ENCODE results near the gene BRIP1.

The BRIP1 gene

GRCh38 chr17:61750656-61751055, 112.7 kb downstream of the BRIP1 start:
- no peak for TF ChIP-seq NFIC (IDR thresholded peaks at IDR 0.05)
- no peak for TF ChIP-seq CREB1 (IDR thresholded peaks at IDR 0.05; ENCODE audit: low read depth)
- TF ChIP-seq YY1 (IDR thresholded peaks at IDR 0.05; ENCODE audit: low read depth), result no peak
- no peak for TF ChIP-seq EP300 (IDR thresholded peaks at IDR 0.05; ENCODE audit: borderline replicate concordance)
- TF ChIP-seq TAF1 (IDR thresholded peaks at IDR 0.05; ENCODE audit: low read depth), result no peak
- TF ChIP-seq EGR1 (IDR thresholded peaks at IDR 0.05), result no peak
- TF ChIP-seq CEBPB (IDR thresholded peaks at IDR 0.05), result no peak
- no peak for TF ChIP-seq MAX (IDR thresholded peaks at IDR 0.05)
- no peak for TF ChIP-seq FOXM1 (IDR thresholded peaks at IDR 0.05; ENCODE audit: borderline replicate concordance, low read depth)
- TF ChIP-seq ZBTB7A (IDR thresholded peaks at IDR 0.05; ENCODE audit: low read depth), result no peak
- no peak for TF ChIP-seq TEAD4 (IDR thresholded peaks at IDR 0.05)
- no peak for TF ChIP-seq USF1 (IDR thresholded peaks at IDR 0.05)
- no peak for TF ChIP-seq RAD21 (IDR thresholded peaks at IDR 0.05; ENCODE audit: low read depth)
- TF ChIP-seq, protein P1, sequence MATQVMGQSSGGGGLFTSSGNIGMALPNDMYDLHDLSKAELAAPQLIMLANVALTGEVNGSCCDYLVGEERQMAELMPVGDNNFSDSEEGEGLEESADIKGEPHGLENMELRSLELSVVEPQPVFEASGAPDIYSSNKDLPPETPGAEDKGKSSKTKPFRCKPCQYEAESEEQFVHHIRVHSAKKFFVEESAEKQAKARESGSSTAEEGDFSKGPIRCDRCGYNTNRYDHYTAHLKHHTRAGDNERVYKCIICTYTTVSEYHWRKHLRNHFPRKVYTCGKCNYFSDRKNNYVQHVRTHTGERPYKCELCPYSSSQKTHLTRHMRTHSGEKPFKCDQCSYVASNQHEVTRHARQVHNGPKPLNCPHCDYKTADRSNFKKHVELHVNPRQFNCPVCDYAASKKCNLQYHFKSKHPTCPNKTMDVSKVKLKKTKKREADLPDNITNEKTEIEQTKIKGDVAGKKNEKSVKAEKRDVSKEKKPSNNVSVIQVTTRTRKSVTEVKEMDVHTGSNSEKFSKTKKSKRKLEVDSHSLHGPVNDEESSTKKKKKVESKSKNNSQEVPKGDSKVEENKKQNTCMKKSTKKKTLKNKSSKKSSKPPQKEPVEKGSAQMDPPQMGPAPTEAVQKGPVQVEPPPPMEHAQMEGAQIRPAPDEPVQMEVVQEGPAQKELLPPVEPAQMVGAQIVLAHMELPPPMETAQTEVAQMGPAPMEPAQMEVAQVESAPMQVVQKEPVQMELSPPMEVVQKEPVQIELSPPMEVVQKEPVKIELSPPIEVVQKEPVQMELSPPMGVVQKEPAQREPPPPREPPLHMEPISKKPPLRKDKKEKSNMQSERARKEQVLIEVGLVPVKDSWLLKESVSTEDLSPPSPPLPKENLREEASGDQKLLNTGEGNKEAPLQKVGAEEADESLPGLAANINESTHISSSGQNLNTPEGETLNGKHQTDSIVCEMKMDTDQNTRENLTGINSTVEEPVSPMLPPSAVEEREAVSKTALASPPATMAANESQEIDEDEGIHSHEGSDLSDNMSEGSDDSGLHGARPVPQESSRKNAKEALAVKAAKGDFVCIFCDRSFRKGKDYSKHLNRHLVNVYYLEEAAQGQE (IDR thresholded peaks at IDR 0.05; ENCODE audit: low read depth), result no peak

DNA sequence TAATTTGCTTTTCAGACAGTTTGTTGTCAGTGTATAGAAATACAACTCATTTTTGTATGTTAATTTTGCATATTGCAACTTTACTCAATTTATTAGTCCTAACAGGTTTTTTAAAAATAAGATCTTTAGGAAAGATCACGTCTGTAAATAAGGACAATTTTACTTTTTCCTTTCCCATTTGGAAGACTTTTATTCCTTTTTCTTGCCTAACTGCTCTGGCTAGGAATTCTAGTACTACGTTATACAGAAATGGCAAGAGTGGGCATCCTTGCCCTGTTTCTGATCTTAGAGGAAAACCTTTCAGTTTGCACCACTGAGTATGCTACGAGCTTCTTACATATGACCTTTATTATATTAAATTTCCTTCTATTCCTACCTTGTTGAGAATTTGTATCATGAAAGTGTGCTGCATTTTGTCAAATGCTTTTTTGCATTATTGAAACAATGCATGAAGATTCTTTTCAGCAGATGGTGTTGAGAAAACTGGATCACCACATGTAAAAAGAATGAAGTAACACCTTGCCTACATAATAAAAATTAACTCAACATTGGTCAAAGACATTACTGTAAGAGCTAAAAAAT, 113.4 kb downstream of the BRIP1 start:
- no peak for TF ChIP-seq ZBTB7A (IDR thresholded peaks at IDR 0.05; ENCODE audit: low read depth)
- TF ChIP-seq EGR1 (IDR thresholded peaks at IDR 0.05), result no peak
- no peak for TF ChIP-seq RAD21 (IDR thresholded peaks at IDR 0.05; ENCODE audit: low read depth)
- TF ChIP-seq NFIC (IDR thresholded peaks at IDR 0.05), result no peak
- TF ChIP-seq YY1 (IDR thresholded peaks at IDR 0.05; ENCODE audit: low read depth), result no peak

DNA sequence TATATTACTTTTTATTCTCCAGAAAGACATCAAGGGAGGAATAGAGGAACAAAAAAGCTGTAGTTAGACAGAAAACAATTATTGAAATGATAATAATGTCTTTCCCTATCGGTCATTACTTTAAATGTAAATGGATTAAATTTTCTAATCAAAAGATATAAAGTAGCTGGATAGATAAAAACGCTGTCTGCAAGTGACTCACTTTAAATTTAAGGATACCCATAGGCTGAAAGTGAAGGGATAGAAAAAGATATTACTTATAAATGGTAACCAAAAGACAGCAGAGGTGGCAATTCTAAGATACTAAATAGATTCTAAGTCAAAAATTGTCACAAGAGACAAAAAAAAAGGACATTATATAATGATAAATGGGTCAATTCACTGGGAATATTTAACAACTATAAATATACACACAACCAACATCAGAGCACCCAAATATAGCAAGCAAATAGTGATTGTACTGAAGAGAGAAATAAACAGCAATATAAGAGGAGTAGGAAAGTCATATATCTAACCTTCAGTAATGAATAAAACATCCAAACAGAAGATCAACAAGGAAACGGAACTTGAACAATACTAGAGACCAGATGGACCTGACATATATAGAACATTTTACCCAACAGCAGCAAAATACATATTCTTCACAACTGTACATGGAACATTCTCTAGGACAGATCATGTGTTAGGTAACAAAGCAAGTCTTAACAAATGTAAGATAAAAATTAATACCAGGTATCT, 116.9 kb downstream of the BRIP1 start:
- TF ChIP-seq YY1 (IDR thresholded peaks at IDR 0.05; ENCODE audit: low read depth) (no peak), EP300 (IDR thresholded peaks at IDR 0.05; ENCODE audit: borderline replicate concordance) (no peak), TCF12 (IDR thresholded peaks at IDR 0.05; ENCODE audit: low read depth) (no peak), ZBTB7A (IDR thresholded peaks at IDR 0.05; ENCODE audit: low read depth) (no peak), TEAD4 (IDR thresholded peaks at IDR 0.05) (no peak), CEBPB (IDR thresholded peaks at IDR 0.05) (no peak), FOXM1 (IDR thresholded peaks at IDR 0.05; ENCODE audit: borderline replicate concordance, low read depth) (no peak), TAF1 (IDR thresholded peaks at IDR 0.05; ENCODE audit: low read depth) (no peak), CREB1 (IDR thresholded peaks at IDR 0.05; ENCODE audit: low read depth) (no peak), NFIC (IDR thresholded peaks at IDR 0.05) (no peak), RAD21 (IDR thresholded peaks at IDR 0.05; ENCODE audit: low read depth) (no peak), EGR1 (IDR thresholded peaks at IDR 0.05) (no peak), USF1 (IDR thresholded peaks at IDR 0.05) (no peak), MAX (IDR thresholded peaks at IDR 0.05) (no peak)
- TF ChIP-seq, protein P1 (IDR thresholded peaks at IDR 0.05; ENCODE audit: low read depth), result no peak

DNA sequence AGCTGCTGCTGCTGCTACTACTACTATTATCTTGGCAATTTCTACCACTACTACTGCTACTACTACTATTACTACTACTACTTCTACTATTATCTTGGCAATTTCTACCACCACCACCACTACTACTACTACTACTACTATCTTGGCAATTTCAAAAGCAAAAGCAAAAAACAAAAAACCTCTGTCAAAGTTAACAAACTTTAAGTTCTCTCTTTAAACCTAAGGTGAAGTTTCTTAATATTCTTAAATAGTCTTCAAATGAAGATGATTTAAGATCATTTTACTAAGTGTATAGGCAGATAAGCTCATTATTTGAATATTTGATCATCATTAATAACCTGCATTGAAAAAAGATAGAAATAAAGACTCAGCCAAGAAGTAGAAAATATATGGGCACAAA, 118.5 kb downstream of the BRIP1 start:
- no peak for TF ChIP-seq MAX (IDR thresholded peaks at IDR 0.05)
- TF ChIP-seq EP300 (IDR thresholded peaks at IDR 0.05; ENCODE audit: borderline replicate concordance), result no peak
- no peak for TF ChIP-seq TAF1 (IDR thresholded peaks at IDR 0.05; ENCODE audit: low read depth)
- TF ChIP-seq YY1 (IDR thresholded peaks at IDR 0.05; ENCODE audit: low read depth), result no peak
- TF ChIP-seq TCF12 (IDR thresholded peaks at IDR 0.05; ENCODE audit: low read depth), result no peak
- no peak for TF ChIP-seq EGR1 (IDR thresholded peaks at IDR 0.05)
- no peak for TF ChIP-seq USF1 (IDR thresholded peaks at IDR 0.05)
- TF ChIP-seq, protein P1 (IDR thresholded peaks at IDR 0.05; ENCODE audit: low read depth), result no peak
- no peak for TF ChIP-seq RAD21 (IDR thresholded peaks at IDR 0.05; ENCODE audit: low read depth)
